H9 (cell line): ENCODE results near the gene FAM180A. TPM values are rescaled to one million over a fixed set of nuclear protein-coding genes. Genes with fewer than 3 reads are reported as not detected.

Source experiments
- DNase-seq: peaks from one replicate; pipeline ENCODE4 v3.0.0-alpha.2; 2017
- H2AFZ ChIP-seq: one replicate; pipeline ENCODE4 v1.6.1; 2013; ENCODE audit warnings: mild to moderate bottlenecking, low read length, control low read depth, moderate library complexity
- H2AK5ac ChIP-seq: 2 replicates; pipeline ENCODE4 v1.6.1; 2013; ENCODE audit warnings: low read length, control low read depth, mixed read lengths; ENCODE audit not compliant: insufficient read length
- H2BK120ac ChIP-seq: one replicate; pipeline ENCODE4 v1.6.1; 2013; ENCODE audit warnings: low read depth, mild to moderate bottlenecking, low read length, control low read depth, inconsistent platforms; ENCODE audit not compliant: poor library complexity, severe bottlenecking
- H2BK12ac ChIP-seq: 2 replicates; pipeline ENCODE4 v1.6.1; 2013; ENCODE audit warnings: low read length, control low read depth, mixed read lengths, low read depth; ENCODE audit not compliant: insufficient read length
- H2BK15ac ChIP-seq: 2 replicates; pipeline ENCODE4 v1.6.1; 2013; ENCODE audit warnings: low read depth, low read length, control low read depth
- H2BK20ac ChIP-seq: one replicate; pipeline ENCODE4 v1.6.1; 2013; ENCODE audit warnings: low read depth, mild to moderate bottlenecking, low read length, control low read depth, inconsistent platforms; ENCODE audit not compliant: poor library complexity, severe bottlenecking
- H2BK5ac ChIP-seq: 2 replicates; pipeline ENCODE4 v1.6.1; 2013; ENCODE audit warnings: low read length, control low read depth, mixed read lengths; ENCODE audit not compliant: insufficient read length
- H3K14ac ChIP-seq: 2 replicates; pipeline ENCODE4 v1.6.1; 2013; ENCODE audit warnings: low read length, control low read depth; ENCODE audit not compliant: insufficient read depth
- H3K18ac ChIP-seq: 2 replicates; pipeline ENCODE4 v1.6.1; 2013; ENCODE audit warnings: low read depth, mild to moderate bottlenecking, mixed read lengths, low read length, control low read depth; ENCODE audit not compliant: insufficient read length
- H3K23ac ChIP-seq: 2 replicates; pipeline ENCODE4 v1.6.1; 2013; ENCODE audit warnings: low read length, control low read depth, mixed read lengths, low read depth; ENCODE audit not compliant: insufficient read length
- H3K23me2 ChIP-seq: 2 replicates; pipeline ENCODE4 v1.6.1; 2013; ENCODE audit warnings: low read depth, mild to moderate bottlenecking, mixed read lengths, low read length, control low read depth; ENCODE audit not compliant: insufficient read length, poor library complexity, severe bottlenecking
- H3K27ac ChIP-seq: 2 replicates; pipeline ENCODE4 v1.5.1; 2013; ENCODE audit warnings: low read length, control low read depth, mixed read lengths, low read depth; ENCODE audit not compliant: insufficient read length
- H3K27me3 ChIP-seq: 2 replicates; pipeline ENCODE4 v1.6.1; 2013; ENCODE audit warnings: low read length, control low read depth, inconsistent platforms; ENCODE audit not compliant: insufficient read depth
- H3K4ac ChIP-seq: 2 replicates; pipeline ENCODE4 v1.6.1; 2013; ENCODE audit warnings: low read depth, mild to moderate bottlenecking, control low read depth, inconsistent platforms, low read length, moderate library complexity
- H3K4me1 ChIP-seq: 2 replicates; pipeline ENCODE4 v1.6.1; 2013; ENCODE audit warnings: low read length, control low read depth, inconsistent platforms; ENCODE audit not compliant: insufficient read depth
- H3K4me2 ChIP-seq: 2 replicates; pipeline ENCODE4 v1.6.1; 2013; ENCODE audit warnings: low read length, control low read depth, mixed read lengths; ENCODE audit not compliant: insufficient read length, insufficient read depth
- H3K56ac ChIP-seq: 2 replicates; pipeline ENCODE4 v1.6.1; 2013; ENCODE audit warnings: low read depth, mild to moderate bottlenecking, mixed read lengths, low read length, control low read depth; ENCODE audit not compliant: insufficient read length
- H3K79me1 ChIP-seq: 2 replicates; pipeline ENCODE4 v1.6.1; 2013; ENCODE audit warnings: low read depth, mild to moderate bottlenecking, moderate library complexity, low read length, control low read depth, inconsistent platforms; ENCODE audit not compliant: insufficient read depth, poor library complexity, severe bottlenecking
- H3K79me2 ChIP-seq: 2 replicates; pipeline ENCODE4 v1.6.1; 2013; ENCODE audit warnings: low read length, control low read depth, inconsistent platforms; ENCODE audit not compliant: insufficient read depth
- H3K9ac ChIP-seq: 2 replicates; pipeline ENCODE4 v1.6.1; 2013; ENCODE audit warnings: low read length, control low read depth, mixed read lengths; ENCODE audit not compliant: insufficient read length; ENCODE audit errors: extremely low read depth
- H3K9me3 ChIP-seq: one replicate; pipeline ENCODE4 v1.6.1; 2013; ENCODE audit warnings: low read depth, low read length, inconsistent platforms; ENCODE audit not compliant: control insufficient read depth
- H3T11ph ChIP-seq: one replicate; pipeline ENCODE4 v1.6.1; 2013; ENCODE audit warnings: mild to moderate bottlenecking, low read length, control low read depth, inconsistent platforms
- H4K20me1 ChIP-seq: one replicate; pipeline ENCODE4 v1.6.1; 2013; ENCODE audit not compliant: control insufficient read depth, insufficient read length, insufficient read depth
- H4K5ac ChIP-seq: 2 replicates; pipeline ENCODE4 v1.6.1; 2013; ENCODE audit warnings: low read depth, mild to moderate bottlenecking, mixed read lengths, low read length, control low read depth; ENCODE audit not compliant: insufficient read length
- H4K8ac ChIP-seq: replicated peaks from 2 replicates; pipeline ENCODE4 v1.6.1; 2013; ENCODE audit warnings: low read length, control low read depth, mixed read lengths, low read depth; ENCODE audit not compliant: insufficient read length
- H4K91ac ChIP-seq: 2 replicates; pipeline ENCODE4 v1.6.1; 2013; ENCODE audit warnings: low read depth, mild to moderate bottlenecking, moderate library complexity, mixed read lengths, low read length, control low read depth; ENCODE audit not compliant: insufficient read length
- H3K27ac Mint-ChIP-seq, 3 experiments: 2 replicates in 2 of 3; 3 replicates in 1 of 3; pipeline ENCODE4 v1.8.0; 2020 to 2021; ENCODE audit warnings: mixed read lengths in 3 of 3, mild to moderate bottlenecking in 1 of 3, moderate library complexity in 1 of 3
- H3K27me3 Mint-ChIP-seq: 2 replicates; pipeline ENCODE4 v1.8.0; 2021; ENCODE audit warnings: low read depth, mild to moderate bottlenecking, moderate library complexity, mixed read lengths
- H3K36me3 Mint-ChIP-seq, 3 experiments: 2 replicates in 2 of 3; 3 replicates in 1 of 3; pipeline ENCODE4 v1.8.0; 2020 to 2021; ENCODE audit warnings: low read depth in 3 of 3, mixed read lengths in 3 of 3; ENCODE audit not compliant: insufficient read depth in 1 of 3
- H3K4me1 Mint-ChIP-seq, 2 experiments: 2 replicates each; pipeline ENCODE4 v1.8.0; 2020; ENCODE audit warnings: mixed read lengths in 2 of 2
- H3K4me3 Mint-ChIP-seq, 2 experiments: 2 replicates in 1 of 2; 3 replicates in 1 of 2; pipeline ENCODE4 v1.8.0; 2020 to 2021; ENCODE audit warnings: mild to moderate bottlenecking in 2 of 2, mixed read lengths in 2 of 2, moderate library complexity in 1 of 2
- H3K9me3 Mint-ChIP-seq, 2 experiments: 2 replicates in 1 of 2; 3 replicates in 1 of 2; pipeline ENCODE4 v1.8.0; 2020; ENCODE audit warnings: mild to moderate bottlenecking in 2 of 2, mixed read lengths in 2 of 2, moderate library complexity in 1 of 2
- WGBS: extraction: QIAGEN DNeasy Blood & Tissue Kit; methylation state at CpG from one replicate; pipeline ENCODE4 v1.1.7; 2013; ENCODE audit warnings: missing lambda C conversion rate, low lambda C conversion rate, mixed read lengths; ENCODE audit not compliant: insufficient read length; ENCODE audit errors: extremely low coverage; 5-methylcytosine and 5-hydroxymethylcytosine counted together
- total RNA-seq: library from RNA; stranded (reverse); gene quantifications from 2 replicates; pipeline ENCODE4 v1.2.1, GENCODE V29; 2021
- TF ChIP-seq, protein P1 (sequence below): fragments of 200-600 bp; sonication (generic); conservative IDR thresholded peaks from 3 replicates; pipeline ENCODE4 v1.8.0; 2021; ENCODE audit warnings: antibody characterized with exemption, mild to moderate bottlenecking

The FAM180A gene
- total RNA-seq, 1 experiment from 2014 or later, result not detected

DNA sequence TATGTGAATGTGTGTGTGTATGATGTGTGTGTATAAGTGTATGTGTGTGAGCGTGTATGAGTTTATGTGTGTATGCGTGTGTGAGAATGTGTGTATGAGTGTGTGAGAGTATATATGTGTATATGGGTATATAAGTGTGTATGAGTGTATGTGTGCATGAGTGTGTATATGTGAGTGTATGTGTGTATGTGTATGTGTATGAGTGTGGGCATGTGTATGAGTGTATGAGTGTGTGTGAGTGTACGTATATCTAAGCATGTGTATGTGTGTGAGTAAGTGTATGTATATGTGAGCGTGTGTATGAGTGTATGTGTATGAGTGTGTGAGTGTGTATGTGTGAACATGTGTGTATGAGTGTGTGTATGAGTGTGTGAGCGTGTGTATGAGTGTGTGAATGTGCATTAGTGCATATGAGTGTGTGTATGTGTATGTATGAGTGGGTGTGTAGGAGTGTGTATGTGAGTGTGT is 33.5 kb downstream of the FAM180A start:
- TF ChIP-seq, protein P1, sequence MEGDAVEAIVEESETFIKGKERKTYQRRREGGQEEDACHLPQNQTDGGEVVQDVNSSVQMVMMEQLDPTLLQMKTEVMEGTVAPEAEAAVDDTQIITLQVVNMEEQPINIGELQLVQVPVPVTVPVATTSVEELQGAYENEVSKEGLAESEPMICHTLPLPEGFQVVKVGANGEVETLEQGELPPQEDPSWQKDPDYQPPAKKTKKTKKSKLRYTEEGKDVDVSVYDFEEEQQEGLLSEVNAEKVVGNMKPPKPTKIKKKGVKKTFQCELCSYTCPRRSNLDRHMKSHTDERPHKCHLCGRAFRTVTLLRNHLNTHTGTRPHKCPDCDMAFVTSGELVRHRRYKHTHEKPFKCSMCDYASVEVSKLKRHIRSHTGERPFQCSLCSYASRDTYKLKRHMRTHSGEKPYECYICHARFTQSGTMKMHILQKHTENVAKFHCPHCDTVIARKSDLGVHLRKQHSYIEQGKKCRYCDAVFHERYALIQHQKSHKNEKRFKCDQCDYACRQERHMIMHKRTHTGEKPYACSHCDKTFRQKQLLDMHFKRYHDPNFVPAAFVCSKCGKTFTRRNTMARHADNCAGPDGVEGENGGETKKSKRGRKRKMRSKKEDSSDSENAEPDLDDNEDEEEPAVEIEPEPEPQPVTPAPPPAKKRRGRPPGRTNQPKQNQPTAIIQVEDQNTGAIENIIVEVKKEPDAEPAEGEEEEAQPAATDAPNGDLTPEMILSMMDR, result no peak
- Histone ChIP-seq H3K27me3 (no peaks in the 10 kb centered on the region), H3K4me2 (no peak overlapping the region)

More for the DNA sequence above, 33.5 kb downstream of the FAM180A start:
- Histone ChIP-seq H2BK15ac (no peak overlapping the region), H2AFZ (no peak overlapping the region), H3K9ac (no peak overlapping the region), H2BK120ac (no peak overlapping the region), H2BK20ac (no peak overlapping the region), H2BK12ac (no peak overlapping the region), H4K8ac (no peak overlapping the region), H3K14ac (no peak overlapping the region), H3K4ac (no peak overlapping the region), H3K18ac (no peak overlapping the region), H3K79me2 (no peaks in the 10 kb centered on the region), H4K91ac (no peak overlapping the region), H3K27ac (no peak overlapping the region), H3K56ac (no peak overlapping the region), H2BK5ac (no peak overlapping the region), H3K4me1 (no peaks in the 10 kb centered on the region; the same call in 1 of the 2 replicates), H3T11ph (no peak overlapping the region), H4K5ac (no peak overlapping the region), H4K20me1 (no peaks in the 10 kb centered on the region), H3K23me2 (no peaks in the 10 kb centered on the region), H2AK5ac (no peak overlapping the region), H3K23ac (no peak overlapping the region), H3K9me3 (no peaks in the 10 kb centered on the region), H3K79me1 (no peaks in the 10 kb centered on the region)
- Mint-ChIP-seq H3K4me3 (no peak overlapping the region), H3K4me1 (peaks cover 7 to 15% of the 10 kb centered on the region in 2 experiments; a peak in 3 of 4 replicates), H3K27ac (no peak overlapping the region), H3K27me3 (no peaks in the 10 kb centered on the region; the same call in 1 of the 2 replicates), H3K36me3 (no peaks in the 10 kb centered on the region), H3K9me3 (no peaks in the 10 kb centered on the region)
- no peak for DNase-seq
- WGBS, result 100% methylated on average over 5 of the region's 5 CpGs
